Measurements from ENCODE around the gene MISP3.
A peak's percentile ranks its signal among the peaks of the same experiment; 100 is the strongest.
"Not testable (repeated sequence)": the region's sequence is repeated elsewhere in the genome, so short reads cannot be mapped to it uniquely, and the experiment has no call there.

The MISP3 gene

GRCh38 chr19:14072535-14073260 is at the start of gene MISP3:
Gene MISP3, plus strand, starts transcription at chr19:14072786. Its CDS starts 524 bp downstream, at chr19:14073310.
- DNase-seq (ENCODE audit: extremely low read depth, low read depth) = no peak
- no peak for TF ChIP-seq CTCF (IDR thresholded peaks at IDR 0.05; ENCODE audit: low read depth, low read length, missing control alignments)
- H3K4me3 ChIP-seq (replicated peaks; ENCODE audit: low read depth, low read length) = peak within 1 kb of the TSS; percentile 52

GRCh38 chr19:14023404-14024235 is 49.0 kb upstream of the MISP3 start:
- no peak overlapping the region for H3K4me3 ChIP-seq (replicated peaks; ENCODE audit: low read depth, low read length)
- DNase-seq (ENCODE audit: extremely low read depth, low read depth) = no peak
- peak; percentile 39 for TF ChIP-seq CTCF (IDR thresholded peaks at IDR 0.05; ENCODE audit: low read depth, low read length, missing control alignments)

GRCh38 chr19:14026652-14027192 is 45.9 kb upstream of the MISP3 start:
- DNase-seq (ENCODE audit: extremely low read depth, low read depth); H3K4me3 ChIP-seq (replicated peaks; ENCODE audit: low read depth, low read length): not testable (repeated sequence)

GRCh38 chr19:14027856-14028450 is 44.6 kb upstream of the MISP3 start, which contains the start of gene RLN3:
Gene RLN3, plus strand, starts transcription at chr19:14028148. Its CDS starts 57 bp downstream, at chr19:14028205.
- no peak within 1 kb of the TSS for H3K4me3 ChIP-seq (replicated peaks; ENCODE audit: low read depth, low read length)
- TF ChIP-seq CTCF (IDR thresholded peaks at IDR 0.05; ENCODE audit: low read depth, low read length, missing control alignments) = no peak
- DNase-seq (ENCODE audit: extremely low read depth, low read depth) = no peak

GRCh38 chr19:14028901-14029300 is 43.7 kb upstream of the MISP3 start:
- no peak for DNase-seq (ENCODE audit: extremely low read depth, low read depth)
- no peak overlapping the region for H3K4me3 ChIP-seq (replicated peaks; ENCODE audit: low read depth, low read length)
- no peak for TF ChIP-seq CTCF (IDR thresholded peaks at IDR 0.05; ENCODE audit: low read depth, low read length, missing control alignments)

- no peak for DNase-seq (ENCODE audit: extremely low read depth, low read depth)
- no peak for TF ChIP-seq CTCF (IDR thresholded peaks at IDR 0.05; ENCODE audit: low read depth, low read length, missing control alignments)
- H3K4me3 ChIP-seq (replicated peaks; ENCODE audit: low read depth, low read length) = peak overlapping the region; percentile 74
Observed at GRCh38 chr19:14030997-14031718, 41.4 kb upstream of the MISP3 start.
